Muscle of leg (tissue), 11 donors: ENCODE measurements around the gene RNASE4. TPM values are rescaled to one million over a fixed set of nuclear protein-coding genes. Genes with fewer than 3 reads are reported as not detected.

Experiments used
- DNase-seq: peaks from one replicate; pipeline ENCODE4 v3.0.0; 2013
- H3K27ac ChIP-seq: one replicate; pipeline ENCODE4 v1.5.1; 2013; ENCODE audit warnings: mild to moderate bottlenecking, low read length, control low read depth
- H3K27me3 ChIP-seq: one replicate; pipeline ENCODE4 v1.6.1; 2013; ENCODE audit warnings: low read length; ENCODE audit not compliant: control insufficient read depth, insufficient read depth
- H3K36me3 ChIP-seq: one replicate; pipeline ENCODE4 v1.6.1; 2013; ENCODE audit warnings: low read length; ENCODE audit not compliant: control insufficient read depth, insufficient read depth
- H3K4me1 ChIP-seq: one replicate; pipeline ENCODE4 v1.6.1; 2013; ENCODE audit warnings: low read length; ENCODE audit not compliant: control insufficient read depth, insufficient read depth
- H3K4me3 ChIP-seq: one replicate; pipeline ENCODE4 v1.5.1; 2013; ENCODE audit warnings: low read length, control low read depth
- H3K9me3 ChIP-seq: replicated peaks from 2 replicates; pipeline ENCODE4 v1.6.1; 2013; ENCODE audit warnings: low read depth, low read length; ENCODE audit not compliant: control insufficient read depth
- WGBS: methylation state at CpG from one replicate; pipeline ENCODE4 v1.1.5; 2013; ENCODE audit warnings: missing lambda C conversion rate; ENCODE audit not compliant: insufficient coverage; 5-methylcytosine and 5-hydroxymethylcytosine counted together
- polyA plus RNA-seq, 8 donors: library from polyadenylated mRNA; unstranded; fragments of 120-200 nt; gene quantifications; one replicate each; pipeline versions ENCODE4 v1.2.1 to v1.2.3, GENCODE V29; 2013; ENCODE audit warnings: inconsistent platforms in 1 of 8, low replicate concordance in 1 of 8; ENCODE audit not compliant: insufficient read length in 8 of 8, insufficient read depth in 1 of 8
- total RNA-seq: library from RNA; stranded (reverse); fragments of 120-200 nt; gene quantifications from one replicate; pipeline ENCODE4 v1.2.4, GENCODE V29; 2013

The RNASE4 gene
- total and polyA plus RNA-seq, 9 donors = 2.4 to 18.4 (median 5.5) TPM

- Histone ChIP-seq H3K36me3 (no peaks in the 10 kb centered on the region), H3K4me3 (no peak overlapping the region), H3K27ac (no peak overlapping the region), H3K27me3 (peaks cover 12% of the 10 kb centered on the region), H3K4me1 (no peaks in the 10 kb centered on the region), H3K9me3 (no peaks in the 10 kb centered on the region)
- no peak for DNase-seq
- no CpG with 5 or more reads among the region's 4 CpGs for WGBS
Measured at GRCh38 chr14:20671597-20672283, 12.6 kb upstream of the RNASE4 start.

GRCh38 chr14:20675669-20676068 is 8.7 kb upstream of the RNASE4 start:
- H3K27me3 ChIP-seq = peaks cover 12% of the 10 kb centered on the region
- H3K36me3 ChIP-seq = no peaks in the 10 kb centered on the region
- DNase-seq = no peak
- H3K4me3 ChIP-seq = no peak overlapping the region
- H3K9me3 ChIP-seq = no peaks in the 10 kb centered on the region
- H3K27ac ChIP-seq = no peak overlapping the region
- WGBS = 71% methylated on average over 1 of the region's 2 CpGs
- peaks cover 4% of the 10 kb centered on the region for H3K4me1 ChIP-seq

GRCh38 chr14:20676072-20676471 is 8.3 kb upstream of the RNASE4 start:
- DNase-seq = no peak
- Histone ChIP-seq H3K36me3 (no peaks in the 10 kb centered on the region), H3K27ac (no peak overlapping the region), H3K4me1 (peaks cover 8% of the 10 kb centered on the region), H3K27me3 (peaks cover 12% of the 10 kb centered on the region), H3K9me3 (no peaks in the 10 kb centered on the region), H3K4me3 (no peak overlapping the region)
- WGBS = 70% methylated on average over 2 of the region's 2 CpGs

- no peak overlapping the region for H3K27ac ChIP-seq
- H3K9me3 ChIP-seq = no peaks in the 10 kb centered on the region
- WGBS = no CpG with 5 or more reads among the region's 1 CpG
- H3K27me3 ChIP-seq = peaks cover 9% of the 10 kb centered on the region
- H3K4me1 ChIP-seq = peaks cover 18% of the 10 kb centered on the region
- DNase-seq = no peak
- H3K4me3 ChIP-seq = no peak overlapping the region
- H3K36me3 ChIP-seq = no peaks in the 10 kb centered on the region
Measured at GRCh38 chr14:20679907-20680306, 4.5 kb upstream of the RNASE4 start.

- WGBS = 63% methylated on average over 7 of the region's 8 CpGs
- H3K27me3 ChIP-seq = peaks cover 9% of the 10 kb centered on the region
- H3K4me1 ChIP-seq = peaks cover 20% of the 10 kb centered on the region
- H3K9me3 ChIP-seq = no peaks in the 10 kb centered on the region
- DNase-seq = no peak
- H3K27ac ChIP-seq = no peak overlapping the region
- H3K4me3 ChIP-seq = no peak overlapping the region
- no peaks in the 10 kb centered on the region for H3K36me3 ChIP-seq
Measured at GRCh38 chr14:20680363-20680762, 4.0 kb upstream of the RNASE4 start.

- Histone ChIP-seq H3K27me3 (peaks cover 5% of the 10 kb centered on the region), H3K4me1 (peaks cover 20% of the 10 kb centered on the region), H3K36me3 (no peaks in the 10 kb centered on the region), H3K27ac (peak overlapping the region; percentile 100), H3K9me3 (no peaks in the 10 kb centered on the region), H3K4me3 (peak overlapping the region; percentile 85)
- 22% methylated on average over 6 of the region's 7 CpGs for WGBS
- peak; percentile 91 for DNase-seq
Measured at GRCh38 chr14:20680843-20681347, 3.5 kb upstream of the RNASE4 start.

GRCh38 chr14:20681348-20682126 is 2.8 kb upstream of the RNASE4 start:
- Histone ChIP-seq H3K36me3 (no peaks in the 10 kb centered on the region), H3K27ac (peak overlapping the region; percentile 100), H3K9me3 (no peaks in the 10 kb centered on the region), H3K27me3 (no peaks in the 10 kb centered on the region), H3K4me1 (peaks cover 20% of the 10 kb centered on the region), H3K4me3 (peak overlapping the region; percentile 85)
- peak; percentile 97 for DNase-seq
- WGBS = under 1% methylated on average over 16 of the region's 25 CpGs

- Histone ChIP-seq H3K9me3 (no peaks in the 10 kb centered on the region), H3K4me1 (peaks cover 20% of the 10 kb centered on the region), H3K27me3 (no peaks in the 10 kb centered on the region), H3K4me3 (peak overlapping the region; percentile 85), H3K36me3 (no peaks in the 10 kb centered on the region), H3K27ac (peak overlapping the region; percentile 100)
- 0% methylated on average over 11 of the region's 11 CpGs for WGBS
- no peak for DNase-seq
Measured at GRCh38 chr14:20682127-20682434, 2.3 kb upstream of the RNASE4 start.

GRCh38 chr14:20682435-20683124 is 1.8 kb upstream of the RNASE4 start:
- 0% methylated on average over 22 of the region's 40 CpGs for WGBS
- DNase-seq = peak; percentile 99
- Histone ChIP-seq H3K4me1 (peaks cover 20% of the 10 kb centered on the region), H3K4me3 (peak overlapping the region; percentile 85), H3K36me3 (no peaks in the 10 kb centered on the region), H3K9me3 (no peaks in the 10 kb centered on the region), H3K27me3 (no peaks in the 10 kb centered on the region), H3K27ac (peak overlapping the region; percentile 100)
